ENCODE measurements around the gene U2AF2. TPM values are rescaled to one million over a fixed set of nuclear protein-coding genes. Genes with fewer than 3 reads are reported as not detected.

The U2AF2 gene
- polyA plus RNA-seq, 1 donor (not counting 4 experiments of a cell fraction or from before 2014, with no cell fraction given): 109 TPM

GRCh38 chr19:55633861-55634260 is 21.0 kb upstream of the U2AF2 start:
- FAIRE-seq: no peak
- Histone ChIP-seq H3K27me3 (ENCODE audit: control insufficient read depth, extremely low read depth, insufficient read depth, low read length) (no peaks in the 10 kb centered on the region), H3K4me3 (ENCODE audit: control insufficient read depth in 2 of 3, extremely low read depth in 1 of 3, insufficient read depth in 2 of 3, low read depth in 1 of 3, low read length in 3 of 3) (no peak overlapping the region), H4K20me1 (ENCODE audit: control insufficient read depth, extremely low read depth, insufficient read depth, low read length) (no peaks in the 10 kb centered on the region), H3K36me3 (ENCODE audit: control insufficient read depth in 2 of 2, extremely low read depth in 1 of 2, insufficient read depth in 2 of 2, low read length in 2 of 2) (peaks cover 0 to 2% of the 10 kb centered on the region in 2 experiments), H2AFZ (ENCODE audit: control insufficient read depth, low read length) (peak overlapping the region; percentile 49), H3K4me1 (ENCODE audit: control insufficient read depth, extremely low read depth, insufficient read depth, low read length) (peaks cover 14% of the 10 kb centered on the region), H3K9me3 (ENCODE audit: control insufficient read depth, low read depth, low read length) (no peaks in the 10 kb centered on the region), H3K9ac (ENCODE audit: control insufficient read depth, extremely low read depth, insufficient read depth, low read length) (no peak overlapping the region), H3K4me2 (ENCODE audit: control insufficient read depth, extremely low read depth, insufficient read depth, low read depth, low read length) (no peak overlapping the region), H3K9me1 (ENCODE audit: control insufficient read depth, extremely low read depth, insufficient read depth, low read length) (peaks cover 2% of the 10 kb centered on the region), H3K27ac (ENCODE audit: control insufficient read depth, insufficient read depth, low read length) (no peak overlapping the region), H3K79me2 (ENCODE audit: control insufficient read depth, insufficient read depth, low read length) (peaks cover 34% of the 10 kb centered on the region)
- dilution Hi-C loops (cut with MboI; ENCODE audit: extremely low pct_ligation_motif_present, low sequenced_read_pairs): no loop called here
- TF ChIP-seq EZH2 (IDR thresholded peaks at IDR 0.05; ENCODE audit: low read length): no peak
- no peak for TF ChIP-seq CTCF (optimal IDR thresholded peaks at IDR 0.05 in 1 of 3, IDR thresholded peaks at IDR 0.05 in 1 of 3, conservative IDR thresholded peaks at IDR 0.05 in 1 of 3; ENCODE audit: extremely low read depth in 1 of 3, insufficient read depth in 2 of 3, low read length in 3 of 3)
- DNase-seq (ENCODE audit: low read depth, low spot score): no peak

GRCh38 chr19:55635334-55635717 is 19.5 kb upstream of the U2AF2 start:
- no peak for TF ChIP-seq CTCF (optimal IDR thresholded peaks at IDR 0.05 in 1 of 3, IDR thresholded peaks at IDR 0.05 in 1 of 3, conservative IDR thresholded peaks at IDR 0.05 in 1 of 3; ENCODE audit: extremely low read depth in 1 of 3, insufficient read depth in 2 of 3, low read length in 3 of 3)
- TF ChIP-seq EZH2 (IDR thresholded peaks at IDR 0.05; ENCODE audit: low read length): no peak
- FAIRE-seq (no peak), DNase-seq (ENCODE audit: low read depth, low spot score) (no peak)
- peak overlapping the region; percentile 99 for H3K9ac ChIP-seq (ENCODE audit: control insufficient read depth, extremely low read depth, insufficient read depth, low read length)
- peak overlapping the region; percentile 76 for H2AFZ ChIP-seq (ENCODE audit: control insufficient read depth, low read length)
- H3K4me2 ChIP-seq (ENCODE audit: control insufficient read depth, extremely low read depth, insufficient read depth, low read depth, low read length): peak overlapping the region; percentile 98
- H3K79me2 ChIP-seq (ENCODE audit: control insufficient read depth, insufficient read depth, low read length): peaks cover 34% of the 10 kb centered on the region
- H3K9me1 ChIP-seq (ENCODE audit: control insufficient read depth, extremely low read depth, insufficient read depth, low read length): peaks cover 2% of the 10 kb centered on the region
- H3K4me3 ChIP-seq (ENCODE audit: control insufficient read depth in 2 of 3, extremely low read depth in 1 of 3, insufficient read depth in 2 of 3, low read depth in 1 of 3, low read length in 3 of 3): peak overlapping the region; percentile 88 to 99 (median 95)
- no peaks in the 10 kb centered on the region for H4K20me1 ChIP-seq (ENCODE audit: control insufficient read depth, extremely low read depth, insufficient read depth, low read length)
- H3K27me3 ChIP-seq (ENCODE audit: control insufficient read depth, extremely low read depth, insufficient read depth, low read length): no peaks in the 10 kb centered on the region
- H3K9me3 ChIP-seq (ENCODE audit: control insufficient read depth, low read depth, low read length): no peaks in the 10 kb centered on the region
- peaks cover 0 to 2% of the 10 kb centered on the region in 2 experiments for H3K36me3 ChIP-seq (ENCODE audit: control insufficient read depth in 2 of 2, extremely low read depth in 1 of 2, insufficient read depth in 2 of 2, low read length in 2 of 2)
- peak overlapping the region; percentile 94 for H3K27ac ChIP-seq (ENCODE audit: control insufficient read depth, insufficient read depth, low read length)
- dilution Hi-C loops (cut with MboI; ENCODE audit: extremely low pct_ligation_motif_present, low sequenced_read_pairs): no loop called here
- peaks cover 19% of the 10 kb centered on the region for H3K4me1 ChIP-seq (ENCODE audit: control insufficient read depth, extremely low read depth, insufficient read depth, low read length)

Measured in keratinocyte (primary cell).